ENCODE data around the gene VWCE.

- TF ChIP-seq CTCF (IDR thresholded peaks at IDR 0.05) (no peak), POLR2A (IDR thresholded peaks at IDR 0.05) (no peak), EP300 (IDR thresholded peaks at IDR 0.05) (no peak)
Measured at GRCh38 chr11:61290905-61291690, 4.0 kb downstream of the VWCE start.
